Liver (tissue), 9 donors: ENCODE results near the gene ROR1. TPM values are rescaled to one million over a fixed set of nuclear protein-coding genes. Genes with fewer than 3 reads are reported as not detected.

Experiments
- DNase-seq: peaks from one replicate; pipeline ENCODE4 v3.0.0-alpha.2; 2017; ENCODE audit warnings: low spot score
- H3K27ac ChIP-seq, 2 donors: one replicate each; pipeline ENCODE4 v1.7.0; 2013; ENCODE audit warnings: inconsistent platforms in 2 of 2, low read length in 2 of 2, control low read depth in 1 of 2, low read depth in 1 of 2, mild to moderate bottlenecking in 1 of 2
- H3K27me3 ChIP-seq, 4 donors: one replicate each; pipeline versions ENCODE4 v1.6.1 to v1.7.0; 2013; ENCODE audit warnings: low read length in 3 of 4, inconsistent platforms in 1 of 4, mild to moderate bottlenecking in 1 of 4, moderate library complexity in 1 of 4; ENCODE audit not compliant: control insufficient read depth in 4 of 4, insufficient read depth in 4 of 4
- H3K36me3 ChIP-seq, 4 donors: one replicate each; pipeline versions ENCODE4 v1.6.1 to v1.7.0; 2013; ENCODE audit warnings: low read length in 3 of 4, mild to moderate bottlenecking in 3 of 4, low read depth in 1 of 4, moderate library complexity in 1 of 4; ENCODE audit not compliant: control insufficient read depth in 4 of 4, insufficient read depth in 3 of 4
- H3K4me1 ChIP-seq, 4 donors: one replicate each; pipeline versions ENCODE4 v1.6.1 to v1.7.0; 2013; ENCODE audit warnings: low read length in 3 of 4, mild to moderate bottlenecking in 3 of 4, moderate library complexity in 1 of 4; ENCODE audit not compliant: control insufficient read depth in 4 of 4, insufficient read depth in 4 of 4
- H3K4me3 ChIP-seq, 3 donors: one replicate each; pipeline versions ENCODE4 v1.6.1 to v1.7.0; 2013; ENCODE audit warnings: low read length in 3 of 3, control low read depth in 1 of 3, low read depth in 1 of 3, mild to moderate bottlenecking in 1 of 3
- H3K9ac ChIP-seq, 2 donors: one replicate each; pipeline ENCODE4 v1.7.0; 2013; ENCODE audit warnings: low read length in 2 of 2, mild to moderate bottlenecking in 2 of 2, moderate library complexity in 2 of 2, control low read depth in 1 of 2, low read depth in 1 of 2
- H3K9me3 ChIP-seq, 4 donors: one replicate each; pipeline versions ENCODE4 v1.6.1 to v1.7.0; 2013; ENCODE audit warnings: low read length in 3 of 4; ENCODE audit not compliant: control insufficient read depth in 4 of 4
- CTCF ChIP-seq: fragments of 150-350 bp; IDR thresholded peaks from 2 replicates; pipeline ENCODE4 v1.5.1; 2017; ENCODE audit warnings: improper control_type of control experiment, low read depth, low read length; ENCODE audit not compliant: missing input control
- EGR1 ChIP-seq, 2 donors: IDR thresholded peaks; 2 replicates each; pipeline ENCODE4 v1.6.1; 2016 to 2018; ENCODE audit warnings: antibody characterized with exemption in 2 of 2, low read depth in 2 of 2
- FOXA2 ChIP-seq: IDR thresholded peaks from 2 replicates; pipeline ENCODE4 v1.6.1; 2016; ENCODE audit warnings: antibody characterized with exemption
- GABPA ChIP-seq, 2 donors: IDR thresholded peaks in 1 of 2; conservative IDR thresholded peaks in 1 of 2; 2 replicates each; pipeline ENCODE4 v1.6.1; 2016; ENCODE audit warnings: antibody characterized with exemption in 2 of 2, mild to moderate bottlenecking in 1 of 2, moderate library complexity in 1 of 2
- HNF4A ChIP-seq, 2 donors: conservative IDR thresholded peaks; 2 replicates each; pipeline ENCODE4 v1.6.1; 2016; ENCODE audit warnings: antibody characterized with exemption in 2 of 2, mild to moderate bottlenecking in 2 of 2
- HNF4G ChIP-seq: IDR thresholded peaks from 2 replicates; pipeline ENCODE4 v1.6.1; 2016; ENCODE audit warnings: antibody characterized with exemption
- JUND ChIP-seq, 2 donors: IDR thresholded peaks; 2 replicates each; pipeline ENCODE4 v1.6.1; 2016; ENCODE audit warnings: antibody characterized with exemption in 2 of 2
- NR2F2 ChIP-seq: IDR thresholded peaks from 2 replicates; pipeline ENCODE4 v1.6.1; 2016; ENCODE audit warnings: antibody characterized with exemption
- RAD21 ChIP-seq, 2 donors: IDR thresholded peaks; 2 replicates each; pipeline ENCODE4 v1.6.1; 2016; ENCODE audit warnings: antibody characterized with exemption in 2 of 2, mild to moderate bottlenecking in 2 of 2
- RXRA ChIP-seq, 2 donors: IDR thresholded peaks; 2 replicates each; pipeline ENCODE4 v1.6.1; 2017 to 2018; ENCODE audit warnings: antibody characterized with exemption in 2 of 2, mild to moderate bottlenecking in 1 of 2
- TAF1 ChIP-seq: conservative IDR thresholded peaks from 2 replicates; pipeline ENCODE4 v1.6.1; 2016; ENCODE audit warnings: antibody characterized with exemption, mild to moderate bottlenecking
- YY1 ChIP-seq: IDR thresholded peaks from 2 replicates; pipeline ENCODE4 v1.6.1; 2016; ENCODE audit warnings: antibody characterized with exemption, mild to moderate bottlenecking
- WGBS: extraction: QIAGEN DNeasy Blood & Tissue Kit; methylation state at CpG from one replicate; pipeline ENCODE4 v1.1.7; 2013; 5-methylcytosine and 5-hydroxymethylcytosine counted together
- polyA plus RNA-seq, 2 donors: library from polyadenylated mRNA; stranded (reverse) in 1 of 2; unstranded in 1 of 2; fragments of 200-250 nt in 1 of 2; fragments of >200 nt in 1 of 2; fragmentation: Nextera tagmentation in 1 of 2; extraction: Ambion mirVana in 1 of 2; gene quantifications; one replicate each; pipeline versions ENCODE4 v1.2.1 to v1.2.3, GENCODE V29; 2013 to 2015
- total RNA-seq, 2 donors: library from RNA; depleted of rRNA; stranded (reverse); fragments of >200 nt; gene quantifications; one replicate each; pipeline ENCODE4 v1.2.3, GENCODE V29; 2014
- TF ChIP-seq, protein P1 (sequence below): IDR thresholded peaks from 2 replicates; pipeline ENCODE4 v1.6.1; 2016; ENCODE audit warnings: antibody characterized with exemption
- TF ChIP-seq, protein P2 (sequence below): IDR thresholded peaks from 2 replicates; pipeline ENCODE4 v1.6.1; 2016; ENCODE audit warnings: antibody characterized with exemption
- TF ChIP-seq, protein P3 (sequence below): IDR thresholded peaks from 2 replicates; pipeline ENCODE4 v1.6.1; 2016; ENCODE audit warnings: antibody characterized with exemption
- TF ChIP-seq, protein P4 (sequence below): IDR thresholded peaks from 2 replicates; pipeline ENCODE4 v1.6.1; 2016; ENCODE audit warnings: antibody characterized with exemption, mild to moderate bottlenecking
- donor health status: healthy.
- donor health status: healthy.
- donor health status: healthy.
- donor health status: healthy.
- donor health status: healthy.

The ROR1 gene
- total and polyA plus RNA-seq, 4 donors = 0.15 to 0.98 (median 0.37) TPM

DNA sequence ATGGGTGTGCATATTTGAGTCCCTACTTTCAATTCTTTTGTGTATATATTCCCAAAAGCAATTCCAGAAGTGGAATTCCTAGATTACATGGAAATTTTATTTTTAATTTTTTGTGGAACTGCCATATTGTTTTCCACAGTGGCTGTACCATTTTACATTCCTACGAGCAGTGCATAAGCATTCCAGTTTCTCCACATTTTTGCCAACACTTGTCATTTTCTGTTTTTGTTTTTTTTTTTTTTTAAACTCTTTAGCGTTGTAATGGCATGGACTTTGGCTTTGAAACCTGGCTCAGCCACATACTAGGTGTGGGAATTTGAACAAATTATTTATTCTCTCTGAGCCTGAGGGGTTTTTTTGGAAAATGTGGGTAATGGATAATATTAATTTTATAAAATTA, 215.1 kb downstream of the ROR1 start:
- Histone ChIP-seq H3K36me3 (no peaks in the 10 kb centered on the region), H3K9me3 (no peaks in the 10 kb centered on the region), H3K27me3 (no peaks in the 10 kb centered on the region), H3K4me3 (no peak overlapping the region), H3K4me1 (no peaks in the 10 kb centered on the region), H3K27ac (no peak overlapping the region), H3K9ac (no peak overlapping the region)
- no peak for TF ChIP-seq RAD21 (IDR thresholded peaks at IDR 0.05)
- TF ChIP-seq, protein P1, sequence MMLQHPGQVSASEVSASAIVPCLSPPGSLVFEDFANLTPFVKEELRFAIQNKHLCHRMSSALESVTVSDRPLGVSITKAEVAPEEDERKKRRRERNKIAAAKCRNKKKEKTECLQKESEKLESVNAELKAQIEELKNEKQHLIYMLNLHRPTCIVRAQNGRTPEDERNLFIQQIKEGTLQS = no peak
- WGBS = 72% methylated on average over 2 of the region's 2 CpGs
- no peak for DNase-seq

GRCh38 chr1:63991685-63992084, 217.9 kb downstream of the ROR1 start:
- no peak overlapping the region for H3K9ac ChIP-seq
- no peaks in the 10 kb centered on the region for H3K36me3 ChIP-seq
- H3K9me3 ChIP-seq = no peaks in the 10 kb centered on the region
- TF ChIP-seq TAF1 = no peak
- TF ChIP-seq, protein P1 = no peak
- TF ChIP-seq HNF4A (conservative IDR thresholded peaks at IDR 0.05) = no peak
- TF ChIP-seq FOXA2 = no peak
- TF ChIP-seq, protein P2, sequence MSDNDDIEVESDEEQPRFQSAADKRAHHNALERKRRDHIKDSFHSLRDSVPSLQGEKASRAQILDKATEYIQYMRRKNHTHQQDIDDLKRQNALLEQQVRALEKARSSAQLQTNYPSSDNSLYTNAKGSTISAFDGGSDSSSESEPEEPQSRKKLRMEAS = no peak
- TF ChIP-seq RAD21 (IDR thresholded peaks at IDR 0.05) = no peak
- TF ChIP-seq CTCF = no peak
- TF ChIP-seq, protein P3, sequence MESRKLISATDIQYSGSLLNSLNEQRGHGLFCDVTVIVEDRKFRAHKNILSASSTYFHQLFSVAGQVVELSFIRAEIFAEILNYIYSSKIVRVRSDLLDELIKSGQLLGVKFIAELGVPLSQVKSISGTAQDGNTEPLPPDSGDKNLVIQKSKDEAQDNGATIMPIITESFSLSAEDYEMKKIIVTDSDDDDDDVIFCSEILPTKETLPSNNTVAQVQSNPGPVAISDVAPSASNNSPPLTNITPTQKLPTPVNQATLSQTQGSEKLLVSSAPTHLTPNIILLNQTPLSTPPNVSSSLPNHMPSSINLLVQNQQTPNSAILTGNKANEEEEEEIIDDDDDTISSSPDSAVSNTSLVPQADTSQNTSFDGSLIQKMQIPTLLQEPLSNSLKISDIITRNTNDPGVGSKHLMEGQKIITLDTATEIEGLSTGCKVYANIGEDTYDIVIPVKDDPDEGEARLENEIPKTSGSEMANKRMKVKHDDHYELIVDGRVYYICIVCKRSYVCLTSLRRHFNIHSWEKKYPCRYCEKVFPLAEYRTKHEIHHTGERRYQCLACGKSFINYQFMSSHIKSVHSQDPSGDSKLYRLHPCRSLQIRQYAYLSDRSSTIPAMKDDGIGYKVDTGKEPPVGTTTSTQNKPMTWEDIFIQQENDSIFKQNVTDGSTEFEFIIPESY = no peak
- TF ChIP-seq HNF4G = no peak
- no peak for TF ChIP-seq RXRA (IDR thresholded peaks at IDR 0.05)
- no peak for TF ChIP-seq NR2F2
- no peak for TF ChIP-seq JUND (IDR thresholded peaks at IDR 0.05)
- no peak for TF ChIP-seq GABPA (IDR thresholded peaks at IDR 0.05 in 1 of 2, conservative IDR thresholded peaks at IDR 0.05 in 1 of 2)
- no peak for TF ChIP-seq YY1
- TF ChIP-seq EGR1 (IDR thresholded peaks at IDR 0.05; ENCODE audit: low read depth in 2 of 2) = no peak
- TF ChIP-seq, protein P4, sequence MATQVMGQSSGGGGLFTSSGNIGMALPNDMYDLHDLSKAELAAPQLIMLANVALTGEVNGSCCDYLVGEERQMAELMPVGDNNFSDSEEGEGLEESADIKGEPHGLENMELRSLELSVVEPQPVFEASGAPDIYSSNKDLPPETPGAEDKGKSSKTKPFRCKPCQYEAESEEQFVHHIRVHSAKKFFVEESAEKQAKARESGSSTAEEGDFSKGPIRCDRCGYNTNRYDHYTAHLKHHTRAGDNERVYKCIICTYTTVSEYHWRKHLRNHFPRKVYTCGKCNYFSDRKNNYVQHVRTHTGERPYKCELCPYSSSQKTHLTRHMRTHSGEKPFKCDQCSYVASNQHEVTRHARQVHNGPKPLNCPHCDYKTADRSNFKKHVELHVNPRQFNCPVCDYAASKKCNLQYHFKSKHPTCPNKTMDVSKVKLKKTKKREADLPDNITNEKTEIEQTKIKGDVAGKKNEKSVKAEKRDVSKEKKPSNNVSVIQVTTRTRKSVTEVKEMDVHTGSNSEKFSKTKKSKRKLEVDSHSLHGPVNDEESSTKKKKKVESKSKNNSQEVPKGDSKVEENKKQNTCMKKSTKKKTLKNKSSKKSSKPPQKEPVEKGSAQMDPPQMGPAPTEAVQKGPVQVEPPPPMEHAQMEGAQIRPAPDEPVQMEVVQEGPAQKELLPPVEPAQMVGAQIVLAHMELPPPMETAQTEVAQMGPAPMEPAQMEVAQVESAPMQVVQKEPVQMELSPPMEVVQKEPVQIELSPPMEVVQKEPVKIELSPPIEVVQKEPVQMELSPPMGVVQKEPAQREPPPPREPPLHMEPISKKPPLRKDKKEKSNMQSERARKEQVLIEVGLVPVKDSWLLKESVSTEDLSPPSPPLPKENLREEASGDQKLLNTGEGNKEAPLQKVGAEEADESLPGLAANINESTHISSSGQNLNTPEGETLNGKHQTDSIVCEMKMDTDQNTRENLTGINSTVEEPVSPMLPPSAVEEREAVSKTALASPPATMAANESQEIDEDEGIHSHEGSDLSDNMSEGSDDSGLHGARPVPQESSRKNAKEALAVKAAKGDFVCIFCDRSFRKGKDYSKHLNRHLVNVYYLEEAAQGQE = no peak
- no peak overlapping the region for H3K27ac ChIP-seq
- H3K4me1 ChIP-seq = no peaks in the 10 kb centered on the region
- no peak for DNase-seq
- WGBS = 48% methylated on average over 2 of the region's 2 CpGs
- no peak overlapping the region for H3K4me3 ChIP-seq
- H3K27me3 ChIP-seq = no peaks in the 10 kb centered on the region
